HepG2 (cell line): ENCODE results near the gene TUBGCP3. TPM values are rescaled to one million over a fixed set of nuclear protein-coding genes. Genes with fewer than 3 reads are reported as not detected.

Source experiments
- DPF2 ChIP-seq: sonication (generic); formaldehyde crosslinking; IDR thresholded peaks from 2 replicates; pipeline ENCODE4 v1.4.0; 2020; ENCODE audit warnings: mild to moderate bottlenecking, low read depth, missing genetic modification reagents, borderline replicate concordance
- HMGA1 ChIP-seq: sonication (generic); formaldehyde crosslinking; conservative IDR thresholded peaks from 2 replicates; pipeline ENCODE4 v1.4.0; 2020; ENCODE audit warnings: missing genetic modification reagents
- JUND ChIP-seq: sonication (generic); formaldehyde crosslinking; IDR thresholded peaks from 2 replicates; pipeline ENCODE4 v1.8.0; 2022; ENCODE audit warnings: mild to moderate bottlenecking, missing genetic modification reagents
- KLF15 ChIP-seq: sonication (generic); formaldehyde crosslinking; IDR thresholded peaks from 2 replicates; pipeline ENCODE4 v1.8.1; 2023; ENCODE audit warnings: borderline replicate concordance, mild to moderate bottlenecking, inconsistent platforms, missing genetic modification reagents, mixed read lengths
- MIER3 ChIP-seq: IDR thresholded peaks from 2 replicates; pipeline ENCODE4 v1.6.1; 2016; ENCODE audit warnings: missing compliant biosample characterization, borderline replicate concordance
- NR2F1 ChIP-seq, 2 experiments: fragments of 450-650 bp in 1 of 2; formaldehyde crosslinking in 1 of 2; IDR thresholded peaks; 2 replicates each; pipeline versions ENCODE4 v1.5.0 to v1.6.1; 2016 to 2020; ENCODE audit warnings: mild to moderate bottlenecking in 1 of 2, missing compliant biosample characterization in 1 of 2, missing genetic modification reagents in 1 of 2, moderate library complexity in 1 of 2
- RBAK ChIP-seq: sonication (generic); formaldehyde crosslinking; IDR thresholded peaks from 2 replicates; pipeline ENCODE4 v1.5.1; 2020; ENCODE audit warnings: mild to moderate bottlenecking, missing genetic modification reagents
- SCMH1 ChIP-seq: sonication (generic); formaldehyde crosslinking; IDR thresholded peaks from 2 replicates; pipeline ENCODE4 v1.9.0; 2021; ENCODE audit warnings: missing genetic modification reagents, mild to moderate bottlenecking, borderline replicate concordance
- ZNF260 ChIP-seq: sonication (generic); formaldehyde crosslinking; IDR thresholded peaks from 2 replicates; pipeline ENCODE4 v1.4.0; 2020; ENCODE audit warnings: missing genetic modification reagents, low read depth, mild to moderate bottlenecking, borderline replicate concordance
- ZNF562 ChIP-seq: sonication (generic); formaldehyde crosslinking; IDR thresholded peaks from 2 replicates; pipeline ENCODE4 v1.8.0; 2022; ENCODE audit warnings: missing genetic modification reagents, borderline replicate concordance
- ZNF766 ChIP-seq: sonication (generic); formaldehyde crosslinking; IDR thresholded peaks from 2 replicates; pipeline ENCODE4 v1.5.0; 2020; ENCODE audit warnings: missing genetic modification reagents, borderline replicate concordance
- polyA plus RNA-seq, 8 experiments: library from polyadenylated mRNA; depleted of rRNA in 3 of 8; stranded (reverse) in 7 of 8; unstranded in 1 of 8; fragments of >200 nt; fragmentation: Illumina TruSeq in 4 of 8; extraction: Trizol in 4 of 8; gene quantifications; 2 replicates each; pipeline versions ENCODE4 v1.2.1 to v1.2.3, GENCODE V29; 2011 to 2016; ENCODE audit warnings: low read depth in 4 of 8, missing spikeins in 1 of 8, mixed read lengths in 1 of 8; ENCODE audit not compliant: insufficient read depth in 1 of 8
- total RNA-seq, 5 experiments: library from RNA; depleted of rRNA; stranded (reverse); fragments of >200 nt; fragmentation: Illumina TruSeq; extraction: Trizol; gene quantifications; 2 replicates each; pipeline ENCODE4 v1.2.3, GENCODE V29; 2016; ENCODE audit warnings: low read depth in 1 of 5
- TF ChIP-seq, protein P1 (sequence below): sonication (generic); formaldehyde crosslinking; IDR thresholded peaks from 2 replicates; pipeline ENCODE4 v1.5.0; 2020; ENCODE audit warnings: mild to moderate bottlenecking, missing genetic modification reagents, borderline replicate concordance
- TF ChIP-seq, protein P2 (sequence below): sonication (generic); formaldehyde crosslinking; IDR thresholded peaks from 2 replicates; pipeline ENCODE4 v1.4.0; 2020; ENCODE audit warnings: missing genetic modification reagents
- TF ChIP-seq, protein P3 (sequence below): sonication (generic); formaldehyde crosslinking; IDR thresholded peaks from 2 replicates; pipeline ENCODE4 v1.5.0; 2020; ENCODE audit warnings: missing genetic modification reagents, mild to moderate bottlenecking, borderline replicate concordance

The TUBGCP3 gene
- total and polyA plus RNA-seq, 2 of the 13 experiments (the other 11 are each of a cell fraction or from before 2014, with no cell fraction given), result 12.6 to 15.5 TPM

DNA sequence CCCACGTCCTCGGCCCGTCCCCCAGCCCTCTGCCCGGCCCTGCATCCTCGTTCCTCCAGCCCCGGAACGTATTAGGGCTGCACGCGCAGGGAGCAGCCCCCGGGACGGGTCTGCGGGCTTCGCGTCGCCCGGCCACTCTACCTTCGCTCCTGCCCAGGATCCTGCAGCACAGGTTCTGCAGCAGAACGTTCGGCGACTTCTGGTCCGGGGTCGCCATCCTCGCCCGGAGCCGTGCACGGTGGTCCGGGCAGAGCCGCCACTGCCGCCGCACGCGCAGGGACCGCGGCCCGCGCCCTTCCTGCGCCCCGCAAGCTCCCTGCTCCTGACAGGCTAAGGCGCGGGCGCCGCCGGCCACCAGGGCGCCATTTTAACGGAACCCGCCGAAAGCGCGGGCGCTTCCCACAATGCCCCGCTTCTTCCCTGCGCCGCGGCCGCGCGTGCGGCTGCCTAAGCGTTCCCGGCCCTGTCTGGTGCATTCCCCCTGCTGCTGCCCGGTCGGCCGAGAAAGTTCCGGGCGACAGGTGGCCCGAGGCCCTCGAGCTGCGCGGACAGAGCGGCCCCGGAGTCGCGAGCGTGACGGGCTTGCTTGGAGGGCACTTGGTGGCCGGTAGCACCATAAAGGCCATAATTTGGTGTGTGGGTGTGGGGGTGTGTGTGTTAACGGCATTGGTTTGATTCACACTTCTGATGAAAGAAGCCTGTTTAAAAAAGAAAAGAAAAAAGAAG is at the start of gene TUBGCP3 (continued):
- TF ChIP-seq, protein P1, sequence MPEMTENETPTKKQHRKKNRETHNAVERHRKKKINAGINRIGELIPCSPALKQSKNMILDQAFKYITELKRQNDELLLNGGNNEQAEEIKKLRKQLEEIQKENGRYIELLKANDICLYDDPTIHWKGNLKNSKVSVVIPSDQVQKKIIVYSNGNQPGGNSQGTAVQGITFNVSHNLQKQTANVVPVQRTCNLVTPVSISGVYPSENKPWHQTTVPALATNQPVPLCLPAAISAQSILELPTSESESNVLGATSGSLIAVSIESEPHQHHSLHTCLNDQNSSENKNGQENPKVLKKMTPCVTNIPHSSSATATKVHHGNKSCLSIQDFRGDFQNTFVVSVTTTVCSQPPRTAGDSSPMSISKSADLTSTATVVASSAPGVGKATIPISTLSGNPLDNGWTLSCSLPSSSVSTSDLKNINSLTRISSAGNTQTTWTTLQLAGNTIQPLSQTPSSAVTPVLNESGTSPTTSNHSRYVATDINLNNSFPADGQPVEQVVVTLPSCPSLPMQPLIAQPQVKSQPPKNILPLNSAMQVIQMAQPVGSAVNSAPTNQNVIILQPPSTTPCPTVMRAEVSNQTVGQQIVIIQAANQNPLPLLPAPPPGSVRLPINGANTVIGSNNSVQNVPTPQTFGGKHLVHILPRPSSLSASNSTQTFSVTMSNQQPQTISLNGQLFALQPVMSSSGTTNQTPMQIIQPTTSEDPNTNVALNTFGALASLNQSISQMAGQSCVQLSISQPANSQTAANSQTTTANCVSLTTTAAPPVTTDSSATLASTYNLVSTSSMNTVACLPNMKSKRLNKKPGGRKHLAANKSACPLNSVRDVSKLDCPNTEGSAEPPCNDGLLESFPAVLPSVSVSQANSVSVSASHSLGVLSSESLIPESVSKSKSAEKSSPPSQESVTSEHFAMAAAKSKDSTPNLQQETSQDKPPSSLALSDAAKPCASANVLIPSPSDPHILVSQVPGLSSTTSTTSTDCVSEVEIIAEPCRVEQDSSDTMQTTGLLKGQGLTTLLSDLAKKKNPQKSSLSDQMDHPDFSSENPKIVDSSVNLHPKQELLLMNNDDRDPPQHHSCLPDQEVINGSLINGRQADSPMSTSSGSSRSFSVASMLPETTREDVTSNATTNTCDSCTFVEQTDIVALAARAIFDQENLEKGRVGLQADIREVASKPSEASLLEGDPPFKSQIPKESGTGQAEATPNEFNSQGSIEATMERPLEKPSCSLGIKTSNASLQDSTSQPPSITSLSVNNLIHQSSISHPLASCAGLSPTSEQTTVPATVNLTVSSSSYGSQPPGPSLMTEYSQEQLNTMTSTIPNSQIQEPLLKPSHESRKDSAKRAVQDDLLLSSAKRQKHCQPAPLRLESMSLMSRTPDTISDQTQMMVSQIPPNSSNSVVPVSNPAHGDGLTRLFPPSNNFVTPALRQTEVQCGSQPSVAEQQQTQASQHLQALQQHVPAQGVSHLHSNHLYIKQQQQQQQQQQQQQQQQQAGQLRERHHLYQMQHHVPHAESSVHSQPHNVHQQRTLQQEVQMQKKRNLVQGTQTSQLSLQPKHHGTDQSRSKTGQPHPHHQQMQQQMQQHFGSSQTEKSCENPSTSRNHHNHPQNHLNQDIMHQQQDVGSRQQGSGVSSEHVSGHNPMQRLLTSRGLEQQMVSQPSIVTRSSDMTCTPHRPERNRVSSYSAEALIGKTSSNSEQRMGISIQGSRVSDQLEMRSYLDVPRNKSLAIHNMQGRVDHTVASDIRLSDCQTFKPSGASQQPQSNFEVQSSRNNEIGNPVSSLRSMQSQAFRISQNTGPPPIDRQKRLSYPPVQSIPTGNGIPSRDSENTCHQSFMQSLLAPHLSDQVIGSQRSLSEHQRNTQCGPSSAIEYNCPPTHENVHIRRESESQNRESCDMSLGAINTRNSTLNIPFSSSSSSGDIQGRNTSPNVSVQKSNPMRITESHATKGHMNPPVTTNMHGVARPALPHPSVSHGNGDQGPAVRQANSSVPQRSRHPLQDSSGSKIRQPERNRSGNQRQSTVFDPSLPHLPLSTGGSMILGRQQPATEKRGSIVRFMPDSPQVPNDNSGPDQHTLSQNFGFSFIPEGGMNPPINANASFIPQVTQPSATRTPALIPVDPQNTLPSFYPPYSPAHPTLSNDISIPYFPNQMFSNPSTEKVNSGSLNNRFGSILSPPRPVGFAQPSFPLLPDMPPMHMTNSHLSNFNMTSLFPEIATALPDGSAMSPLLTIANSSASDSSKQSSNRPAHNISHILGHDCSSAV (CRISPR knock-in tag), result peak; percentile 78; the same call in 1 of the 2 replicates
- TF ChIP-seq DPF2, result peak; percentile 45; the same call in 1 of the 2 replicates
- TF ChIP-seq NR2F1 (CRISPR knock-in tag; IDR thresholded peaks at IDR 0.05), result peak in 1 of 2 experiments; percentile 42; a peak in 1 of 4 replicates
- TF ChIP-seq ZNF766, result peak; percentile 96; the same call in 1 of the 2 replicates
- TF ChIP-seq SCMH1, result 0 out of 2 replicates have a peak, but pooled peaks have one; percentile 63
- TF ChIP-seq, protein P2, sequence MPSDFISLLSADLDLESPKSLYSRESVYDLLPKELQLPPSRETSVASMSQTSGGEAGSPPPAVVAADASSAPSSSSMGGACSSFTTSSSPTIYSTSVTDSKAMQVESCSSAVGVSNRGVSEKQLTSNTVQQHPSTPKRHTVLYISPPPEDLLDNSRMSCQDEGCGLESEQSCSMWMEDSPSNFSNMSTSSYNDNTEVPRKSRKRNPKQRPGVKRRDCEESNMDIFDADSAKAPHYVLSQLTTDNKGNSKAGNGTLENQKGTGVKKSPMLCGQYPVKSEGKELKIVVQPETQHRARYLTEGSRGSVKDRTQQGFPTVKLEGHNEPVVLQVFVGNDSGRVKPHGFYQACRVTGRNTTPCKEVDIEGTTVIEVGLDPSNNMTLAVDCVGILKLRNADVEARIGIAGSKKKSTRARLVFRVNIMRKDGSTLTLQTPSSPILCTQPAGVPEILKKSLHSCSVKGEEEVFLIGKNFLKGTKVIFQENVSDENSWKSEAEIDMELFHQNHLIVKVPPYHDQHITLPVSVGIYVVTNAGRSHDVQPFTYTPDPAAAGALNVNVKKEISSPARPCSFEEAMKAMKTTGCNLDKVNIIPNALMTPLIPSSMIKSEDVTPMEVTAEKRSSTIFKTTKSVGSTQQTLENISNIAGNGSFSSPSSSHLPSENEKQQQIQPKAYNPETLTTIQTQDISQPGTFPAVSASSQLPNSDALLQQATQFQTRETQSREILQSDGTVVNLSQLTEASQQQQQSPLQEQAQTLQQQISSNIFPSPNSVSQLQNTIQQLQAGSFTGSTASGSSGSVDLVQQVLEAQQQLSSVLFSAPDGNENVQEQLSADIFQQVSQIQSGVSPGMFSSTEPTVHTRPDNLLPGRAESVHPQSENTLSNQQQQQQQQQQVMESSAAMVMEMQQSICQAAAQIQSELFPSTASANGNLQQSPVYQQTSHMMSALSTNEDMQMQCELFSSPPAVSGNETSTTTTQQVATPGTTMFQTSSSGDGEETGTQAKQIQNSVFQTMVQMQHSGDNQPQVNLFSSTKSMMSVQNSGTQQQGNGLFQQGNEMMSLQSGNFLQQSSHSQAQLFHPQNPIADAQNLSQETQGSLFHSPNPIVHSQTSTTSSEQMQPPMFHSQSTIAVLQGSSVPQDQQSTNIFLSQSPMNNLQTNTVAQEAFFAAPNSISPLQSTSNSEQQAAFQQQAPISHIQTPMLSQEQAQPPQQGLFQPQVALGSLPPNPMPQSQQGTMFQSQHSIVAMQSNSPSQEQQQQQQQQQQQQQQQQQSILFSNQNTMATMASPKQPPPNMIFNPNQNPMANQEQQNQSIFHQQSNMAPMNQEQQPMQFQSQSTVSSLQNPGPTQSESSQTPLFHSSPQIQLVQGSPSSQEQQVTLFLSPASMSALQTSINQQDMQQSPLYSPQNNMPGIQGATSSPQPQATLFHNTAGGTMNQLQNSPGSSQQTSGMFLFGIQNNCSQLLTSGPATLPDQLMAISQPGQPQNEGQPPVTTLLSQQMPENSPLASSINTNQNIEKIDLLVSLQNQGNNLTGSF (CRISPR knock-in tag), result peak; percentile 95
- TF ChIP-seq HMGA1 (CRISPR knock-in tag), result no peak
- TF ChIP-seq RBAK (CRISPR knock-in tag), result no peak; the same call in 1 of the 2 replicates
- no peak for TF ChIP-seq ZNF260
- TF ChIP-seq ZNF562 (CRISPR knock-in tag), result peak; percentile 85
- TF ChIP-seq, protein P3, sequence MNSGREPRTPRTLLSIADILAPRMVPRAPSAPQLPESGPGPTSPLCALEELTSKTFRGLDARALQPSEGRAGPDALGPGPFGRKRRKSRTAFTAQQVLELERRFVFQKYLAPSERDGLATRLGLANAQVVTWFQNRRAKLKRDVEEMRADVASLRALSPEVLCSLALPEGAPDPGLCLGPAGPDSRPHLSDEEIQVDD (CRISPR knock-in tag), result peak; percentile 91; the same call in 1 of the 2 replicates
- peak; percentile 56; the same call in 1 of the 2 replicates for TF ChIP-seq MIER3 (CRISPR knock-in tag)
- peak; percentile 54; the same call in 1 of the 2 replicates for TF ChIP-seq JUND (CRISPR knock-in tag)
- peak; percentile 85; the same call in 1 of the 2 replicates for TF ChIP-seq KLF15
